COR-L47 (cell line): ENCODE measurements around the gene VSTM2L.

Source experiments
- DNase-seq: peaks from one replicate; lab custom pipeline; 2025; lab: John Stamatoyannopoulos, UW

VSTM2L gene

GRCh38 chr20:37969949-37970855 is 67.3 kb downstream of the VSTM2L start:
- DNase-seq: no peak

GRCh38 chr20:37970856-37971245 is 67.9 kb downstream of the VSTM2L start:
- DNase-seq: no peak

- DNase-seq: no peak
These were observed 68.7 kb downstream of the VSTM2L start for GRCh38 chr20:37971561-37972127.

GRCh38 chr20:37972256-37973058 is 69.5 kb downstream of the VSTM2L start:
- DNase-seq: no peak

GRCh38 chr20:37973059-37973910 is 70.4 kb downstream of the VSTM2L start:
- DNase-seq: no peak

GRCh38 chr20:37976887-37977286 is 74.0 kb downstream of the VSTM2L start:
- no peak for DNase-seq

- DNase-seq: no peak
These were observed 74.4 kb downstream of the VSTM2L start for GRCh38 chr20:37977338-37977737.

- DNase-seq: no peak
These were observed 74.9 kb downstream of the VSTM2L start for GRCh38 chr20:37977786-37978185.

GRCh38 chr20:37979021-37979985 is 76.4 kb downstream of the VSTM2L start:
- DNase-seq: no peak

GRCh38 chr20:37980383-37980782 is 77.5 kb downstream of the VSTM2L start:
- no peak for DNase-seq

- no peak for DNase-seq
These were observed 77.9 kb downstream of the VSTM2L start for GRCh38 chr20:37980876-37981275.

- DNase-seq: no peak
These were observed 78.6 kb downstream of the VSTM2L start for GRCh38 chr20:37981568-37981967.

GRCh38 chr20:37983286-37983685 is 80.4 kb downstream of the VSTM2L start:
- DNase-seq: no peak

- DNase-seq: peak; percentile 68
These were observed 81.3 kb downstream of the VSTM2L start for GRCh38 chr20:37984018-37984785.

GRCh38 chr20:37986044-37986858 is 83.3 kb downstream of the VSTM2L start:
- DNase-seq: no peak

- DNase-seq: no peak
These were observed 84.1 kb downstream of the VSTM2L start for GRCh38 chr20:37986873-37987601.

GRCh38 chr20:37987602-37988290 is 84.8 kb downstream of the VSTM2L start:
- DNase-seq: no peak
